ENCODE data around the gene TRMU.

Gene TRMU

DNA sequence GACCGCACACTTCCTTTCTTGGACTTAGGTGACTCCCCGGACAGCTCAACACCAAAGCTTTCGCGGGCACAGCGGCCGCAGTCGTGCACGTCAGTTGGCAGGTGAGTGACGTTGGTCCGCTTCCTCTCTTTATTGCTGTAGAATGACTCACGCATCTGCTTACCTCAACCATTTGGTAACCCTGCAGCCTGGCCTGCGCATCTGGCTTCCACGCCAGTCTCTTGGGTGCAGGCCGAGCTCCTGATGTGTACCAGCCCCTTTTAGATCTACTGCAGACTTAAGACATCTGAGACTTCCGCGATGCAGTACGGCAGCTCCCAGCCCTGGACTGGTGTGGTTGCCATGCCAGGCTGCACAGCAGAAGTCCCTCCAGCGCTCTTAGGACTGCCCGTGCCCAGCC is 12.4 kb upstream of the TRMU start:
- no peak overlapping the region for H3K4me3 ChIP-seq (ENCODE audit: low read depth, low read length)
- in situ Hi-C loops (cut with HindIII; ENCODE audit: low sequenced_read_pairs): loop anchor here (25.0 kb wide), 1 partner anchor 311 kb away; no protein-coding TSS in a partner anchor
- TF ChIP-seq, protein P1, sequence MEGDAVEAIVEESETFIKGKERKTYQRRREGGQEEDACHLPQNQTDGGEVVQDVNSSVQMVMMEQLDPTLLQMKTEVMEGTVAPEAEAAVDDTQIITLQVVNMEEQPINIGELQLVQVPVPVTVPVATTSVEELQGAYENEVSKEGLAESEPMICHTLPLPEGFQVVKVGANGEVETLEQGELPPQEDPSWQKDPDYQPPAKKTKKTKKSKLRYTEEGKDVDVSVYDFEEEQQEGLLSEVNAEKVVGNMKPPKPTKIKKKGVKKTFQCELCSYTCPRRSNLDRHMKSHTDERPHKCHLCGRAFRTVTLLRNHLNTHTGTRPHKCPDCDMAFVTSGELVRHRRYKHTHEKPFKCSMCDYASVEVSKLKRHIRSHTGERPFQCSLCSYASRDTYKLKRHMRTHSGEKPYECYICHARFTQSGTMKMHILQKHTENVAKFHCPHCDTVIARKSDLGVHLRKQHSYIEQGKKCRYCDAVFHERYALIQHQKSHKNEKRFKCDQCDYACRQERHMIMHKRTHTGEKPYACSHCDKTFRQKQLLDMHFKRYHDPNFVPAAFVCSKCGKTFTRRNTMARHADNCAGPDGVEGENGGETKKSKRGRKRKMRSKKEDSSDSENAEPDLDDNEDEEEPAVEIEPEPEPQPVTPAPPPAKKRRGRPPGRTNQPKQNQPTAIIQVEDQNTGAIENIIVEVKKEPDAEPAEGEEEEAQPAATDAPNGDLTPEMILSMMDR (IDR thresholded peaks at IDR 0.05; ENCODE audit: low read depth, low read length, missing control alignments): no peak
- no peak for DNase-seq (ENCODE audit: low read depth)

DNA sequence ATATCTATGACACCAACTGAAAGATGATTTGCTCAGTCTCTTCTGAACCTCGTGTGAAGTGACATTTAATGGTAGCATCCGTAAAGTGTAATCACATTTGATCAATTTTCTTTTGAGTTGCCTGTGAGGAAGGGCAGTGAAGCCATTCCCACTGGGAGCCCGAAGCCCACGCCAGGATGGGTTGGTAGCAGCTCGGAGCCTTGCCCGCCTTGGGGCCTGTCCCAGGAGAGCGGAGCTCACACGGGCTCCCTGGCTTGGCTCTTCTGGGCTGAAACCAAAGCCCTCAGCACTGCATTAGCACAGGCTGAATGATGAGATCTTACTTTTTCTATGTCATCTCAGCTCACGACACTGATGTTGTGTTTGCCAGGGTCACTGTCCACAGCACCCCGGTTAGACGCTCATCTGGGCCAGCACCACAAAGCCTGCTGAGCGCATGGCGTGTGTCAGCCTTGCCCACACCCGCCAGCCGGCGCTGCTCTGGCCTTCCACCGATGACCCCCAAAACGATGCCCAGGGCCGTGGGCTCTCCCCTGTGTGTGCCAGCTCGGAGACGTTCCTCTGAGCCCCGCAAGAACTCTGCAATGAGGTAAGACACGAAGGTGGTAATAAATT is 9.3 kb upstream of the TRMU start:
- H3K4me3 ChIP-seq (ENCODE audit: low read depth, low read length): no peak overlapping the region
- in situ Hi-C loops (cut with HindIII; ENCODE audit: low sequenced_read_pairs): no loop called here
- TF ChIP-seq, protein P1 (IDR thresholded peaks at IDR 0.05; ENCODE audit: low read depth, low read length, missing control alignments): no peak
- no peak for DNase-seq (ENCODE audit: low read depth)

DNA sequence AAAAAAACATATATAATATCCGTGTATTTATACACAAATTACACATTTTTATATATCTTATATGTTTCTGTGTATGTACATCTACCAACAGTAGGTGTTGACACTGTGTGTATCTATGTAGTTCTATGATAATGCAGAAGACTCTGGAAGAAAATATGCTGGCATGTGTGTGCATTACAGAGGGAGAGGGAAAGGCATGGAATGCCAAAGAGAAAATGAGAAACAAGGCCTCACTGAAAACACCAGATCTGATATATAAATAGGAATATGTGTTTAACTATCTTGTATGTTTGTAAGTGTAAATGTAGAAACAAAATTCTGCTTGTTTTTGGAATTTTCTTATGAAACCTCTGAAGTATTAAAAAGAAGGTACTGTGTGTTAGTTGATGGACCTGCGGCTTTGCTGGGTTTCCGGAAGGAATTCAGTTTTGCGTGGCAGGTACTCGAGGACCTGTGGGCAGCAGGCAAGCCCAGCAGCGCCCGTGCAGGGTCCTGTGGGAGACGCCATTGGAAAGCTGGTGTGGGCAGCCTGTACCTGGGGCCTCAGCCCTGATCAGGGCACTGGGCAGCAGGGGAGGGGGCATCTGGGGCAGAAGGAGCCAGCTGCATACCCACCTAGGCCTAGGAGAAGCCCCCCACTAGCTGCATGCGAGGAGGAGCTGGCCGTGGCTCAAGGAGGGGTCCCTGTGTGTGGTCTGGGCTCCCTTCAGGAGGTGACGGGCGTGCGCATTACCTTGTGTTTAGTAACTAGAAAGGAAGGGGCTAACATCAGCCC is 7.6 kb upstream of the TRMU start:
- DNase-seq (ENCODE audit: low read depth): no peak
- no peak overlapping the region for H3K4me3 ChIP-seq (ENCODE audit: low read depth, low read length)
- in situ Hi-C loops (cut with HindIII; ENCODE audit: low sequenced_read_pairs): no loop called here
- TF ChIP-seq, protein P1 (IDR thresholded peaks at IDR 0.05; ENCODE audit: low read depth, low read length, missing control alignments): no peak

DNA sequence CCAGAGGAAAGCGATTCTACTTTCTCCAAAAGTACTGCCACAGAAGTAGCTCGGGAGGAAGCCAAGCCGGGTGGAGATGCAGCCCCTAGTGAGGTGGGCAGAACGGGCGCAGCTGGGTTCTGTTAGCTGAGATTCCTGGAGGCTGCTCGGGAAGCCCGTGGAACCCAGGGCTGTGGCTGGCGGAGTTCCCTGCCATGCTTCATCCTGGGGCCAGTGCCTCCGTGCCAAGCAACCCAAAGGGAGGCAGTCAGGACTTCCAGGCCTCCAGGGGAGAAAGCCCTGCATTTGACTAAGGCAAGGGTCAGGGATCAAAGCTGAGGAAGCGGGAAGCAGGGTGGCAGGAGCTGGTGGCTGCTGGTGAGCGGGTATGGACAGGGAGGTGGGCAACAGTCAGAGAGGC is 6.7 kb upstream of the TRMU start:
- no peak overlapping the region for H3K4me3 ChIP-seq (ENCODE audit: low read depth, low read length)
- in situ Hi-C loops (cut with HindIII; ENCODE audit: low sequenced_read_pairs): no loop called here
- DNase-seq (ENCODE audit: low read depth): no peak
- TF ChIP-seq, protein P1 (IDR thresholded peaks at IDR 0.05; ENCODE audit: low read depth, low read length, missing control alignments): no peak

DNA sequence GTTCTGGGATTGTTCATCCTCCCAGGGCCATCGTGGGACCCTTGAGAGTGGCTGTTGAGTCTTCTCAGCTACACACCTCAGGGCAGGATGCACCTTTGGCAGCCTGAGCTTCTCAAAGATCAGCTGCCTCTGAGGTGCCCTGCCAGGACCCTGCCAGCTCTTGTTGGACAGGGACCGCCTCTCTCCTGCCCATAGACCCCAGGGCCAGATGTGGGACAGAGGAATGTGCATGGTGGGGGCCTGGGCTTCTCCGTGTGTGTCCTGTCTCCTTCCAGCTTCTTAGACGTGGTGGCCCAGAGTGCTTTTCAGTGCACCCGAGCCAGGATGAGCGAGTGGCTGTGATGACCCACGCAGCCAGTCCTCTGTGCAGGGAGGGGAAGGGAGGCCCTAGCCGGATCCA is 5.9 kb upstream of the TRMU start:
- TF ChIP-seq, protein P1 (IDR thresholded peaks at IDR 0.05; ENCODE audit: low read depth, low read length, missing control alignments): no peak

DNA sequence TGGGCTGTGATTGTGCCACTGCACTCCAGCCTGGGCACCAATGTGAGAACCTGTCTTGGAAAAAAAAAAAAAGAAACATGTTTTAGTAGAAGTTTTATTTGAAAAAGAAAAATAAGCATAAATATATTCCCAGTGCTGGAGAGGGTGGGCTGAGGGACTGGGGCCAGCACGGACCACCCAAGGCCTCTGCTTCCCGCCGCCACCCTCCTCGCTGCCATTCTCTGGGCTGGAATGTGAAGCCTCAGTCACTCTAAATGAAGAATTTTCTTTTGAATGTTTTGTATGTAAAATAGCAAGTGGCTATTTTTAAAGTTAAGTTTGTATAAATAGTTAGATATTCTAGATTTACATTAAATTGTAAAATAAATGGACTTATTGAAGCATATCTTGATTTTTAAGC is 5.1 kb upstream of the TRMU start:
- DNase-seq (ENCODE audit: low read depth): no peak
- in situ Hi-C loops (cut with HindIII; ENCODE audit: low sequenced_read_pairs): loop anchor here (10.0 kb wide), 1 partner anchor 84 kb away; no protein-coding TSS in a partner anchor
- no peak overlapping the region for H3K4me3 ChIP-seq (ENCODE audit: low read depth, low read length)
- TF ChIP-seq, protein P1 (IDR thresholded peaks at IDR 0.05; ENCODE audit: low read depth, low read length, missing control alignments): no peak

More for the DNA sequence above, 5.9 kb upstream of the TRMU start:
- no peak for DNase-seq (ENCODE audit: low read depth)
- no peak overlapping the region for H3K4me3 ChIP-seq (ENCODE audit: low read depth, low read length)
- in situ Hi-C loops (cut with HindIII; ENCODE audit: low sequenced_read_pairs): loop anchor here (10.0 kb wide), 1 partner anchor 85 kb away; no protein-coding TSS in a partner anchor
